PC-3 (cell line): Measurements from ENCODE around the gene PTK6.

Source experiments
- CTCF ChIP-seq: fragments of 300-600 bp; sonication (generic); conservative IDR thresholded peaks from 2 replicates; pipeline ENCODE4 v1.5.1; 2017; ENCODE audit warnings: antibody characterized with exemption, low read depth, mild to moderate bottlenecking, low read length
- EZH2 ChIP-seq: fragments of 300-600 bp; sonication (generic); IDR thresholded peaks from one replicate; pipeline ENCODE4 v1.6.1; 2017; ENCODE audit warnings: antibody characterized with exemption, mild to moderate bottlenecking, low read length; ENCODE audit not compliant: unreplicated experiment

- TF ChIP-seq EZH2 (no peak), CTCF (no peak)
These were observed 45.4 kb downstream of the PTK6 start for GRCh38 chr20:63491635-63492230.
